ENCODE data around the gene PCDHGA12.
"Not testable (repeated sequence)": the region's sequence is repeated elsewhere in the genome, so short reads cannot be mapped to it uniquely, and the experiment has no call there.

Gene PCDHGA12

GRCh38 chr5:141430332-141431113 lies at the start of gene PCDHGA12:
Gene PCDHGA12, plus strand, starts transcription at chr5:141430507. Its CDS starts 253 bp downstream, at chr5:141430760.
- no peak for DNase-seq

- no peak for DNase-seq
Observed at GRCh38 chr5:141382469-141383294, 47.6 kb upstream of the PCDHGA12 start, which contains the start of gene PCDHGA7. Gene PCDHGA7, plus strand, starts transcription at chr5:141382742. Its CDS starts 158 bp downstream, at chr5:141382900.

- no peak for DNase-seq
Observed at GRCh38 chr5:141383345-141383744, 47.0 kb upstream of the PCDHGA12 start.

- DNase-seq: no peak
Observed at GRCh38 chr5:141384471-141385267, 45.6 kb upstream of the PCDHGA12 start.

- DNase-seq: not testable (repeated sequence)
Observed at GRCh38 chr5:141387557-141388311, 42.6 kb upstream of the PCDHGA12 start, which contains the start of gene PCDHGB4. Gene PCDHGB4, plus strand, starts transcription at chr5:141387698. Its CDS starts 187 bp downstream, at chr5:141387885.

- DNase-seq: no peak
Observed at GRCh38 chr5:141388661-141389060, 41.6 kb upstream of the PCDHGA12 start.

- no peak for DNase-seq
Observed at GRCh38 chr5:141389153-141390042, 40.9 kb upstream of the PCDHGA12 start.

- no peak for DNase-seq
Observed at GRCh38 chr5:141392429-141393198, 37.7 kb upstream of the PCDHGA12 start, which contains the start of gene PCDHGA8. Gene PCDHGA8, plus strand, starts transcription at chr5:141392633. Its CDS starts 181 bp downstream, at chr5:141392814.

GRCh38 chr5:141393267-141393666 lies 37.0 kb upstream of the PCDHGA12 start:
- DNase-seq: no peak

GRCh38 chr5:141394401-141395187 lies 35.7 kb upstream of the PCDHGA12 start:
- DNase-seq: not testable (repeated sequence)

GRCh38 chr5:141397756-141398551 lies 32.4 kb upstream of the PCDHGA12 start, which contains the start of gene PCDHGB5:
Gene PCDHGB5, plus strand, starts transcription at chr5:141397947. Its CDS starts 181 bp downstream, at chr5:141398128.
- peak; percentile 50 for DNase-seq

- DNase-seq: no peak
Observed at GRCh38 chr5:141398608-141399007, 31.7 kb upstream of the PCDHGA12 start.

- DNase-seq: no peak
Observed at GRCh38 chr5:141399555-141400258, 30.6 kb upstream of the PCDHGA12 start.

- no peak for DNase-seq
Observed at GRCh38 chr5:141402553-141403243, 27.6 kb upstream of the PCDHGA12 start, which contains the start of gene PCDHGA9. Gene PCDHGA9, plus strand, starts transcription at chr5:141402778. Its CDS starts 175 bp downstream, at chr5:141402953.

GRCh38 chr5:141403387-141403786 lies 26.9 kb upstream of the PCDHGA12 start:
- no peak for DNase-seq

GRCh38 chr5:141407790-141408505 lies 22.4 kb upstream of the PCDHGA12 start, which contains the start of gene PCDHGB6:
Gene PCDHGB6, plus strand, starts transcription at chr5:141408021. Its CDS starts 182 bp downstream, at chr5:141408203.
- not testable (repeated sequence) for DNase-seq
